LNCaP clone FGC (cell line): ENCODE measurements around the gene TPRG1.

ENCODE experiments used
- DNase-seq: peaks from one replicate; pipeline ENCODE4 v3.0.0-alpha.2; 2011; ENCODE audit warnings: low read depth
- H3K4me3 ChIP-seq: 2 replicates; pipeline ENCODE4 v1.5.1; 2011; ENCODE audit warnings: mild to moderate bottlenecking, low read depth, low read length, control low read depth
- CTCF ChIP-seq: IDR thresholded peaks from 2 replicates; pipeline ENCODE4 v1.5.1; 2012; ENCODE audit warnings: mild to moderate bottlenecking; ENCODE audit not compliant: control insufficient read depth, insufficient read depth; ENCODE audit errors: extremely low read depth

TPRG1 gene

GRCh38 chr3:189144645-189145044 lies 27.1 kb upstream of the TPRG1 start:
- DNase-seq: peak; percentile 54
- peak; percentile 84 for TF ChIP-seq CTCF

GRCh38 chr3:189146848-189147247 lies 24.9 kb upstream of the TPRG1 start:
- no peak for TF ChIP-seq CTCF
- DNase-seq: no peak

More at GRCh38 chr3:189144645-189145044, 27.1 kb upstream of the TPRG1 start:
- H3K4me3 ChIP-seq: no peak overlapping the region

GRCh38 chr3:189148081-189148507 lies 23.7 kb upstream of the TPRG1 start:
- peak; percentile 55 for DNase-seq
- H3K4me3 ChIP-seq: no peak overlapping the region
- peak; percentile 86 for TF ChIP-seq CTCF

More at GRCh38 chr3:189146848-189147247, 24.9 kb upstream of the TPRG1 start:
- no peak overlapping the region for H3K4me3 ChIP-seq

- no peak for DNase-seq
- H3K4me3 ChIP-seq: no peak overlapping the region
- no peak for TF ChIP-seq CTCF
Measured at GRCh38 chr3:189149203-189149602, 22.6 kb upstream of the TPRG1 start.

GRCh38 chr3:189157232-189158007 lies 14.4 kb upstream of the TPRG1 start:
- TF ChIP-seq CTCF: no peak
- no peak for DNase-seq

GRCh38 chr3:189158034-189158433 lies 13.7 kb upstream of the TPRG1 start:
- no peak for DNase-seq
- no peak overlapping the region for H3K4me3 ChIP-seq
- TF ChIP-seq CTCF: no peak

More at GRCh38 chr3:189157232-189158007, 14.4 kb upstream of the TPRG1 start:
- H3K4me3 ChIP-seq: no peak overlapping the region
